Measurements from ENCODE around the gene RALY. TPM values are rescaled to one million over a fixed set of nuclear protein-coding genes. Genes with fewer than 3 reads are reported as not detected.
A peak's percentile ranks its signal among the peaks of the same experiment; 100 is the strongest.
"Not testable (repeated sequence)": the region's sequence is repeated elsewhere in the genome, so short reads cannot be mapped to it uniquely, and the experiment has no call there.

Gene RALY
- total and polyA plus RNA-seq, 9 donors, result 56.5 to 166 (median 147) TPM

DNA sequence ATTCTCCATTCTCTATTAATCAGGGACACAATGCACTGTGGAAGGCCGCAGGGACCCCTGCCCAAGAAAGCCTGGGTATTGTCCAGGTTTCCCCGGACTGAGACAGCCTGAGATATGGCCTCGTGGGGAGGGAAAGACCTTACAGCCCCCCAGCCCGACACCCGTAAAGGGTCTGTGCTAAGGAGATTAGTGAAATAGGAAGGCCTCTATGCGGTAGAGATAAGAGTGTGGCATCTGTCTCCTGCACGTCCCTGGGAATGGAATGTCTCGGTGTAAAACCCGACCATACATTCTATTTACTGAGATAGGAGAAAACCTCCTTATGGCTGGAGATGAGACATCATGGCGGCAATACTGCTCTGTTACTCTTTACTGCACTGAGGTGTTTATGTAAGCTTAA is 134.1 kb downstream of the RALY start:
- no peaks in the 10 kb centered on the region for H3K9me3 ChIP-seq (replicated peaks; ENCODE audit: control insufficient read depth, low read depth, low read length)
- no peak overlapping the region for H3K27ac ChIP-seq (ENCODE audit: low read length)
- no peaks in the 10 kb centered on the region for H3K27me3 ChIP-seq (ENCODE audit: control insufficient read depth, insufficient read depth, low read length)
- no peaks in the 10 kb centered on the region for H3K36me3 ChIP-seq (ENCODE audit: control insufficient read depth, insufficient read depth, low read length)
- no peak for DNase-seq
- no peak overlapping the region for H3K4me3 ChIP-seq (ENCODE audit: low read length)
- WGBS (ENCODE audit: insufficient coverage), result 70% methylated on average over 5 of the region's 10 CpGs
- peaks cover 3% of the 10 kb centered on the region for H3K4me1 ChIP-seq (ENCODE audit: control insufficient read depth, insufficient read depth, low read length)

DNA sequence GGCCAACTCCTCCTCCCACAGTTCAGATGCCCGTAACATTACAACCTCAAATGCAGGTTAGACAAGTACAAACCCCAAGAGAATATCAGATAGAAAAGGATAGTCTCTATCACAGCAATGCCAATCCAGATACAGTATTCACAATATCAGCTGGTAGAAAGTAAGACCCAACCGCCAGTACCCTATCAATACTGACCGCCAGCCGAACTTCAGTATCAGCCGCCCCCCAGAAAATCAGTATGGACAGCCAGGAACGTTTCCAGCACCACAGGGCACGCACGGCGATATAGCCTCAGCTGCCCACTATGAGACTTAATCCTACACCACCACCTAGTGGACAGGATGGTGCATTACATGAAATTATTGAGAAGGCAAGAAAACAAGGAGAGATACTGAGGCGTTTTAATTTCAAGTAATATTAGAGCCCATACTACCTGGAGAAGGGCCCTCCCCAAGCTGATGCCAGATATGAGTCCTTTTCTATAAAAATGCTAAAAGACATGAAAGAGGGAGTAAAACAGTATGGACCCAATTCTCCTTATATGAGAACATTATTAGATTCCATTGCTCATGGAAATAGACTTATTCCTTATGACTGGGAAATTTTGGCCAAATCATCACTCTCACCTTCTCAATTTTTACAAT is 135.9 kb downstream of the RALY start:
- no peaks in the 10 kb centered on the region for H3K9me3 ChIP-seq (replicated peaks; ENCODE audit: control insufficient read depth, low read depth, low read length)
- no peak overlapping the region for H3K27ac ChIP-seq (ENCODE audit: low read length)
- no peak overlapping the region for H3K4me3 ChIP-seq (ENCODE audit: low read length)
- no peaks in the 10 kb centered on the region for H3K27me3 ChIP-seq (ENCODE audit: control insufficient read depth, insufficient read depth, low read length)
- peaks cover 3% of the 10 kb centered on the region for H3K4me1 ChIP-seq (ENCODE audit: control insufficient read depth, insufficient read depth, low read length)
- peak; percentile 82 for DNase-seq
- H3K36me3 ChIP-seq (ENCODE audit: control insufficient read depth, insufficient read depth, low read length), result no peaks in the 10 kb centered on the region
- WGBS (ENCODE audit: insufficient coverage), result no CpG with 5 or more reads among the region's 10 CpGs

DNA sequence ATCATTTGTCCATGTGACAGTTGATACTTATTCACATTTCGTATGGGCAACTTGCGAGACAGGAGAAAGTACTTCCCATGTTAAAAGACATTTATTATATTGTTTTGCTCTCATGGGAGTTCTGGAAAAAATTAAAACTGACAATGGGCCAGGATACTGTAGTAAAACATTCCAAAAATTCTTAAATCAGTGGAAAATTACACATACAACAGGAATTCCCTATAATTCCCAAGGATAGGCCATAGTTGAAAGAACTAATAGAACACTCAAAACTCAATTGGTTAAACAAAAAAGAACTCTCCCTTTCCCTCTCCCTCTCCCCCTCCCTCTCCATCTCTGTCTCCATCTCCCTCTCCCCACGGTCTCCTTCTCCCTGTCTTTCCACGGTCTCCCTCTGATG is 137.8 kb downstream of the RALY start:
- no peak for DNase-seq
- Histone ChIP-seq H3K27ac (ENCODE audit: low read length) (no peak overlapping the region), H3K36me3 (ENCODE audit: control insufficient read depth, insufficient read depth, low read length) (no peaks in the 10 kb centered on the region), H3K4me1 (ENCODE audit: control insufficient read depth, insufficient read depth, low read length) (peaks cover 3% of the 10 kb centered on the region), H3K27me3 (ENCODE audit: control insufficient read depth, insufficient read depth, low read length) (no peaks in the 10 kb centered on the region), H3K4me3 (ENCODE audit: low read length) (no peak overlapping the region), H3K9me3 (replicated peaks; ENCODE audit: control insufficient read depth, low read depth, low read length) (no peaks in the 10 kb centered on the region)
- 33% methylated on average over 2 of the region's 4 CpGs for WGBS (ENCODE audit: insufficient coverage)

DNA sequence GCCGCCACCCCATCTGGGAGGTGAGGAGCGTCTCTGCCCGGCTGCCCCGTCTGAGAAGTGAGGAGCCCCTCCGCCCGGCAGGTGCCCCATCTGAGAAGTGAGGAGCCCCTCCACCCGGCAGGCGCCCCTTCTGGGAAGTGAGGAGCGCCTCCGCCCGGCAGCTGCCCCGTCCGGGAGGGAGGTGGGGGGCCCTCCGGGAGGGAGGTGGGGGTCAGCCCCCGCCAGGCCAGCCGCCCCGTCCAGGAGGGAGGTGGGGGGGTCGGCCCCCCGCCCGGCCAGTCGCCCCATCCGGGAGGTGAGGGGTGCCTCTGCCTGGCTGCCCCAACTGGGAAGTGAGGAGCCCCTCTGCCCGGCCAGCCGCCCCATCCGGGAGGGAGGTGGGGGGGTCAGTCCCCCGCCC is 138.8 kb downstream of the RALY start:
- not testable (repeated sequence) for H3K36me3 ChIP-seq (ENCODE audit: control insufficient read depth, insufficient read depth, low read length); H3K4me3 ChIP-seq (ENCODE audit: low read length); H3K27ac ChIP-seq (ENCODE audit: low read length); H3K4me1 ChIP-seq (ENCODE audit: control insufficient read depth, insufficient read depth, low read length); H3K9me3 ChIP-seq (replicated peaks; ENCODE audit: control insufficient read depth, low read depth, low read length); DNase-seq; H3K27me3 ChIP-seq (ENCODE audit: control insufficient read depth, insufficient read depth, low read length)
- WGBS (ENCODE audit: insufficient coverage), result 87% methylated on average over 9 of the region's 26 CpGs

DNA sequence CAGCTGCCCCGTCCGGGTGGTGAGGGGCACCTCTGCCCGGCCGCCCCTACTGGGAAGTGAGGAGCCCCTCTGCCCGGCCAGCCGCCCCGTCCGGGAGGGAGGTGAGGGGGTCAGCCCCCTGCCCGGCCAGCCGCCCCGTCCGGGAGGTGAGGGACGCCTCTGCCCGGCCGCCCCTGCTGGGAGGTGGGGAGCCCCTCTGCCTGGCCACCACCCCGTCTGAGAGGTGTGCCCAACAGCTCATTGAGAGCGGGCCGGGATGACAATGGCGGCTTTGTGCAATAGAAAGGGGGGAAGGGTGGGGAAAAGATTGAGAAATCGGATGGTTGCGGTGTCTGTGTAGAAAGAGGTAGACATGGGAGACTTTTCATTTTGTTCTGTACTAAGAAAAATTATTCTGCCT is 139.2 kb downstream of the RALY start:
- H3K27me3 ChIP-seq (ENCODE audit: control insufficient read depth, insufficient read depth, low read length); H3K9me3 ChIP-seq (replicated peaks; ENCODE audit: control insufficient read depth, low read depth, low read length); H3K36me3 ChIP-seq (ENCODE audit: control insufficient read depth, insufficient read depth, low read length); H3K4me1 ChIP-seq (ENCODE audit: control insufficient read depth, insufficient read depth, low read length); H3K4me3 ChIP-seq (ENCODE audit: low read length); H3K27ac ChIP-seq (ENCODE audit: low read length); DNase-seq: not testable (repeated sequence)
- WGBS (ENCODE audit: insufficient coverage), result 92% methylated on average over 10 of the region's 21 CpGs

DNA sequence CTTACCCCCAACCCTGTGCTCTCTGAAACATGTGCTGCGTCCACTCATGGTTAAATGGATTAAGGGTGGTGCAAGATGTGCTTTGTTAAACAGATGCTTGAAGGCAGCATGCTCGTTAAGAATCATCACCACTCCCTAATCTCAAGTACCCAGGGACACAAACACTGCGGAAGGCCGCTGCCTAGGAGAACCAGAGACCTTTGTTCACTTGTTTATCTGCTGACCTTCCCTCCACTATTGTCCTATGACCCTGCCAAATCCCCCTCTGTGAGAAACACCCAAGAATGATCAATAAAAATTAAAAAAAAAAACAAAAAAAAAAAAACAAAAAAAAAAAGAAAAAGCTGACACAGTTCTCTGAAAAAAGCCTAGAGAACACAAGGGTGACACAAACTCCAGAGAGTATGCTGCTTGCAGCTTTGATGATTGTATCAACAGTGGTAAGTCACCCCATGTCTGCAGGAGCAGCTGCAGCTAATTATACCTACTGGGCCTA is 139.7 kb downstream of the RALY start:
- H3K4me3 ChIP-seq (ENCODE audit: low read length); H3K36me3 ChIP-seq (ENCODE audit: control insufficient read depth, insufficient read depth, low read length); DNase-seq; H3K27ac ChIP-seq (ENCODE audit: low read length); H3K4me1 ChIP-seq (ENCODE audit: control insufficient read depth, insufficient read depth, low read length); H3K9me3 ChIP-seq (replicated peaks; ENCODE audit: control insufficient read depth, low read depth, low read length); H3K27me3 ChIP-seq (ENCODE audit: control insufficient read depth, insufficient read depth, low read length): not testable (repeated sequence)
- WGBS (ENCODE audit: insufficient coverage), result no CpG with 5 or more reads among the region's 4 CpGs

Other genes starting within 250 kb of the RALY start
- 20.7 TPM for gene CHMP4B, start 182.6 kb upstream of the RALY start, total RNA-seq
- gene CHMP4B, start 182.6 kb upstream of the RALY start, polyA plus RNA-seq (ENCODE audit: insufficient read depth in 1 of 8, insufficient read length in 8 of 8, low replicate concordance in 1 of 8), result 10 to 100 TPM; 67.5 to 82.8 (median 75.7) TPM
- 62.3 TPM for gene EIF2S2, start 118.3 kb downstream of the RALY start, total RNA-seq
- gene EIF2S2, start 118.3 kb downstream of the RALY start, polyA plus RNA-seq (ENCODE audit: insufficient read depth in 1 of 8, insufficient read length in 8 of 8, low replicate concordance in 1 of 8), result 10 to 100 TPM; 38.1 to 51.0 (median 47.2) TPM
- 0.27 TPM for gene ASIP, start 247.5 kb downstream of the RALY start, total RNA-seq
- 1 to 10 TPM in 1 of 8 donors, under 1 TPM in 5, not detected in 2; 0.27 to 1.8 (median 0.39) TPM for gene ASIP, start 247.5 kb downstream of the RALY start, polyA plus RNA-seq (ENCODE audit: insufficient read depth in 1 of 8, insufficient read length in 8 of 8, low replicate concordance in 1 of 8)

Data from muscle of leg (tissue), 11 donors.